ENCODE results near the gene CDK3. TPM values are rescaled to one million over a fixed set of nuclear protein-coding genes. Genes with fewer than 3 reads are reported as not detected.

Gene CDK3
- total and polyA plus RNA-seq, 9 of the 15 experiments (the other 6 are each of a cell fraction or from before 2014, with no cell fraction given), result 0.55 to 8.2 (median 4.7) TPM

GRCh38 chr17:76053246-76054111, 52.8 kb downstream of the CDK3 start:
- H3K9me1 ChIP-seq (ENCODE audit: control insufficient read depth, insufficient read depth, low read length), result no peaks in the 10 kb centered on the region
- FAIRE-seq, result peak; percentile 83
- no peak overlapping the region for H3K4me3 ChIP-seq
- peaks cover 5 to 9% of the 10 kb centered on the region in 2 experiments; a peak in 3 of 5 replicates for H3K4me1 ChIP-seq (replicated peaks in 1 of 2; ENCODE audit: control insufficient read depth in 2 of 2, insufficient read depth in 2 of 2, low read length in 2 of 2)
- ChIA-PET CTCF (ENCODE audit: low intra/inter-chr PET ratio) (interaction anchor here (0.5 kb wide), 1 partner anchor 58 kb away, joined by 6 read pairs; no protein-coding TSS in a partner anchor), POLR2A (interaction anchor here (0.5 to 2.3 kb wide), 10 partner anchors 10 to 234 kb away, joined by 3 to 12 read pairs (median 3); partner anchors contain the start of gene SRP68)
- no peaks in the 10 kb centered on the region for H4K20me1 ChIP-seq (replicated peaks; ENCODE audit: control insufficient read depth, insufficient read depth, low read length)
- peak; percentile 82 for ATAC-seq
- peak overlapping the region; percentile 71 for H3K27ac ChIP-seq (ENCODE audit: extremely low read depth, low read depth, low read length)
- H3K9me3 ChIP-seq (replicated peaks; ENCODE audit: control insufficient read depth, insufficient read depth, low read depth, low read length), result no peaks in the 10 kb centered on the region
- no peak overlapping the region for H3K9ac ChIP-seq (ENCODE audit: insufficient read depth in 1 of 2, low read depth in 2 of 2, low read length in 2 of 2)
- intact Hi-C loops (cut with micrococcal nuclease) (no loop called here), in situ Hi-C loops (cut with MboI) (no loop called here)
- peak in 2 of 4 experiments; percentile 57 to 62 for DNase-seq (ENCODE audit: extremely low read depth in 1 of 4, low spot score in 3 of 4)
- no peaks in the 10 kb centered on the region for H3K27me3 ChIP-seq (ENCODE audit: control insufficient read depth in 2 of 2, insufficient read depth in 2 of 2, low read length in 2 of 2)
- peaks cover 83% of the 10 kb centered on the region for H3K36me3 ChIP-seq (ENCODE audit: control insufficient read depth, insufficient read depth, low read length)
- peak overlapping the region; percentile 3; the same call in 1 of the 2 replicates for H3K4me2 ChIP-seq (ENCODE audit: insufficient read depth, low read length)
- BruUV-seq (replicated peaks), result no TSS peak
- 71% methylated on average over 17 of the region's 17 CpGs for WGBS (ENCODE audit: insufficient coverage, low coverage, missing lambda C conversion rate)
- H3K79me2 ChIP-seq (ENCODE audit: control insufficient read depth, insufficient read depth, low read length), result peaks cover 11% of the 10 kb centered on the region; the same call in 2 of the 3 replicates
- H2AFZ ChIP-seq (ENCODE audit: low read depth, low read length), result no peak overlapping the region
- TF ChIP-seq DPF2 (IDR thresholded peaks at IDR 0.05) (peak; percentile 37; the same call in 1 of the 2 replicates), GABPA (tag; conservative IDR thresholded peaks at IDR 0.05; ENCODE audit: low read depth) (no peak), ZNF146 (CRISPR knock-in tag; IDR thresholded peaks at IDR 0.05; ENCODE audit: unreplicated experiment) (no peak), BRD4 (IDR thresholded peaks at IDR 0.05) (no peak), PYGO2 (tag; IDR thresholded peaks at IDR 0.05) (no peak), ARID3A (IDR thresholded peaks at IDR 0.05; ENCODE audit: borderline replicate concordance, low read depth, low read length) (no peak), CREB5 (CRISPR knock-in tag; IDR thresholded peaks at IDR 0.05) (no peak), NFE2 (IDR thresholded peaks at IDR 0.05; ENCODE audit: low read depth) (peak; percentile 41; the same call in 1 of the 2 replicates), EGR1 (conservative IDR thresholded peaks at IDR 0.05) (peak; percentile 90), FOSL1 (tag; conservative IDR thresholded peaks at IDR 0.05) (peak; percentile 75; the same call in 1 of the 2 replicates), MLLT1 (IDR thresholded peaks at IDR 0.05) (peak in 1 of 2 experiments; percentile 68; a peak in 1 of 4 replicates), YY1 (IDR thresholded peaks at IDR 0.05; ENCODE audit: borderline replicate concordance in 1 of 3, control insufficient read depth in 1 of 3, extremely low read depth in 1 of 3, insufficient read depth in 3 of 3, insufficient read length in 1 of 3, insufficient replicate concordance in 2 of 3, low read depth in 1 of 3, low read length in 2 of 3) (no peak), JUND (IDR thresholded peaks at IDR 0.05; ENCODE audit: borderline replicate concordance, low read depth, low read length) (peak; percentile 80), JUND (tag; IDR thresholded peaks at IDR 0.05; ENCODE audit: borderline replicate concordance, low read depth, low read length) (no peak; the same call in 2 of the 3 replicates), SMARCA4 (IDR thresholded peaks at IDR 0.05) (peak; percentile 26; the same call in 1 of the 2 replicates), PCBP2 (IDR thresholded peaks at IDR 0.05; ENCODE audit: low read depth, low read length, poor library complexity, severe bottlenecking) (no peak)

Data from K562 (cell line).